H9 (cell line): ENCODE data around the gene RERG. TPM values are rescaled to one million over a fixed set of nuclear protein-coding genes. Genes with fewer than 3 reads are reported as not detected.

ENCODE experiments used
- DNase-seq: peaks from one replicate; pipeline ENCODE4 v3.0.0-alpha.2; 2017
- H2AFZ ChIP-seq: one replicate; pipeline ENCODE4 v1.6.1; 2013; ENCODE audit warnings: mild to moderate bottlenecking, low read length, control low read depth, moderate library complexity
- H2AK5ac ChIP-seq: 2 replicates; pipeline ENCODE4 v1.6.1; 2013; ENCODE audit warnings: low read length, control low read depth, mixed read lengths; ENCODE audit not compliant: insufficient read length
- H2BK120ac ChIP-seq: one replicate; pipeline ENCODE4 v1.6.1; 2013; ENCODE audit warnings: low read depth, mild to moderate bottlenecking, low read length, control low read depth, inconsistent platforms; ENCODE audit not compliant: poor library complexity, severe bottlenecking
- H2BK12ac ChIP-seq: 2 replicates; pipeline ENCODE4 v1.6.1; 2013; ENCODE audit warnings: low read length, control low read depth, mixed read lengths, low read depth; ENCODE audit not compliant: insufficient read length
- H2BK15ac ChIP-seq: 2 replicates; pipeline ENCODE4 v1.6.1; 2013; ENCODE audit warnings: low read depth, low read length, control low read depth
- H2BK20ac ChIP-seq: one replicate; pipeline ENCODE4 v1.6.1; 2013; ENCODE audit warnings: low read depth, mild to moderate bottlenecking, low read length, control low read depth, inconsistent platforms; ENCODE audit not compliant: poor library complexity, severe bottlenecking
- H2BK5ac ChIP-seq: 2 replicates; pipeline ENCODE4 v1.6.1; 2013; ENCODE audit warnings: low read length, control low read depth, mixed read lengths; ENCODE audit not compliant: insufficient read length
- H3K14ac ChIP-seq: 2 replicates; pipeline ENCODE4 v1.6.1; 2013; ENCODE audit warnings: low read length, control low read depth; ENCODE audit not compliant: insufficient read depth
- H3K18ac ChIP-seq: 2 replicates; pipeline ENCODE4 v1.6.1; 2013; ENCODE audit warnings: low read depth, mild to moderate bottlenecking, mixed read lengths, low read length, control low read depth; ENCODE audit not compliant: insufficient read length
- H3K23ac ChIP-seq: 2 replicates; pipeline ENCODE4 v1.6.1; 2013; ENCODE audit warnings: low read length, control low read depth, mixed read lengths, low read depth; ENCODE audit not compliant: insufficient read length
- H3K23me2 ChIP-seq: 2 replicates; pipeline ENCODE4 v1.6.1; 2013; ENCODE audit warnings: low read depth, mild to moderate bottlenecking, mixed read lengths, low read length, control low read depth; ENCODE audit not compliant: insufficient read length, poor library complexity, severe bottlenecking
- H3K27ac ChIP-seq: 2 replicates; pipeline ENCODE4 v1.5.1; 2013; ENCODE audit warnings: low read length, control low read depth, mixed read lengths, low read depth; ENCODE audit not compliant: insufficient read length
- H3K27me3 ChIP-seq: 2 replicates; pipeline ENCODE4 v1.6.1; 2013; ENCODE audit warnings: low read length, control low read depth, inconsistent platforms; ENCODE audit not compliant: insufficient read depth
- H3K4ac ChIP-seq: 2 replicates; pipeline ENCODE4 v1.6.1; 2013; ENCODE audit warnings: low read depth, mild to moderate bottlenecking, control low read depth, inconsistent platforms, low read length, moderate library complexity
- H3K4me1 ChIP-seq: 2 replicates; pipeline ENCODE4 v1.6.1; 2013; ENCODE audit warnings: low read length, control low read depth, inconsistent platforms; ENCODE audit not compliant: insufficient read depth
- H3K4me2 ChIP-seq: 2 replicates; pipeline ENCODE4 v1.6.1; 2013; ENCODE audit warnings: low read length, control low read depth, mixed read lengths; ENCODE audit not compliant: insufficient read length, insufficient read depth
- H3K56ac ChIP-seq: 2 replicates; pipeline ENCODE4 v1.6.1; 2013; ENCODE audit warnings: low read depth, mild to moderate bottlenecking, mixed read lengths, low read length, control low read depth; ENCODE audit not compliant: insufficient read length
- H3K79me1 ChIP-seq: 2 replicates; pipeline ENCODE4 v1.6.1; 2013; ENCODE audit warnings: low read depth, mild to moderate bottlenecking, moderate library complexity, low read length, control low read depth, inconsistent platforms; ENCODE audit not compliant: insufficient read depth, poor library complexity, severe bottlenecking
- H3K79me2 ChIP-seq: 2 replicates; pipeline ENCODE4 v1.6.1; 2013; ENCODE audit warnings: low read length, control low read depth, inconsistent platforms; ENCODE audit not compliant: insufficient read depth
- H3K9ac ChIP-seq: 2 replicates; pipeline ENCODE4 v1.6.1; 2013; ENCODE audit warnings: low read length, control low read depth, mixed read lengths; ENCODE audit not compliant: insufficient read length; ENCODE audit errors: extremely low read depth
- H3K9me3 ChIP-seq: one replicate; pipeline ENCODE4 v1.6.1; 2013; ENCODE audit warnings: low read depth, low read length, inconsistent platforms; ENCODE audit not compliant: control insufficient read depth
- H3T11ph ChIP-seq: one replicate; pipeline ENCODE4 v1.6.1; 2013; ENCODE audit warnings: mild to moderate bottlenecking, low read length, control low read depth, inconsistent platforms
- H4K20me1 ChIP-seq: one replicate; pipeline ENCODE4 v1.6.1; 2013; ENCODE audit not compliant: control insufficient read depth, insufficient read length, insufficient read depth
- H4K5ac ChIP-seq: 2 replicates; pipeline ENCODE4 v1.6.1; 2013; ENCODE audit warnings: low read depth, mild to moderate bottlenecking, mixed read lengths, low read length, control low read depth; ENCODE audit not compliant: insufficient read length
- H4K8ac ChIP-seq: replicated peaks from 2 replicates; pipeline ENCODE4 v1.6.1; 2013; ENCODE audit warnings: low read length, control low read depth, mixed read lengths, low read depth; ENCODE audit not compliant: insufficient read length
- H4K91ac ChIP-seq: 2 replicates; pipeline ENCODE4 v1.6.1; 2013; ENCODE audit warnings: low read depth, mild to moderate bottlenecking, moderate library complexity, mixed read lengths, low read length, control low read depth; ENCODE audit not compliant: insufficient read length
- H3K27ac Mint-ChIP-seq, 3 experiments: 2 replicates in 2 of 3; 3 replicates in 1 of 3; pipeline ENCODE4 v1.8.0; 2020 to 2021; ENCODE audit warnings: mixed read lengths in 3 of 3, mild to moderate bottlenecking in 1 of 3, moderate library complexity in 1 of 3
- H3K27me3 Mint-ChIP-seq: 2 replicates; pipeline ENCODE4 v1.8.0; 2021; ENCODE audit warnings: low read depth, mild to moderate bottlenecking, moderate library complexity, mixed read lengths
- H3K36me3 Mint-ChIP-seq, 3 experiments: 2 replicates in 2 of 3; 3 replicates in 1 of 3; pipeline ENCODE4 v1.8.0; 2020 to 2021; ENCODE audit warnings: low read depth in 3 of 3, mixed read lengths in 3 of 3; ENCODE audit not compliant: insufficient read depth in 1 of 3
- H3K4me1 Mint-ChIP-seq, 2 experiments: 2 replicates each; pipeline ENCODE4 v1.8.0; 2020; ENCODE audit warnings: mixed read lengths in 2 of 2
- H3K4me3 Mint-ChIP-seq, 2 experiments: 2 replicates in 1 of 2; 3 replicates in 1 of 2; pipeline ENCODE4 v1.8.0; 2020 to 2021; ENCODE audit warnings: mild to moderate bottlenecking in 2 of 2, mixed read lengths in 2 of 2, moderate library complexity in 1 of 2
- H3K9me3 Mint-ChIP-seq, 2 experiments: 2 replicates in 1 of 2; 3 replicates in 1 of 2; pipeline ENCODE4 v1.8.0; 2020; ENCODE audit warnings: mild to moderate bottlenecking in 2 of 2, mixed read lengths in 2 of 2, moderate library complexity in 1 of 2
- CTCF ChIP-seq: fragments of 200-600 bp; sonication (generic); conservative IDR thresholded peaks from 3 replicates; pipeline ENCODE4 v1.8.0; 2021; ENCODE audit warnings: antibody characterized with exemption, mild to moderate bottlenecking
- WGBS: extraction: QIAGEN DNeasy Blood & Tissue Kit; methylation state at CpG from one replicate; pipeline ENCODE4 v1.1.7; 2013; ENCODE audit warnings: missing lambda C conversion rate, low lambda C conversion rate, mixed read lengths; ENCODE audit not compliant: insufficient read length; ENCODE audit errors: extremely low coverage; 5-methylcytosine and 5-hydroxymethylcytosine counted together
- total RNA-seq: library from RNA; stranded (reverse); gene quantifications from 2 replicates; pipeline ENCODE4 v1.2.1, GENCODE V29; 2021

Gene RERG
- total RNA-seq, 1 experiment from 2014 or later, result not detected

GRCh38 chr12:15172060-15172822 is 49.0 kb downstream of the RERG start:
- no peaks in the 10 kb centered on the region for H3K27me3 ChIP-seq
- H2BK5ac ChIP-seq, result no peak overlapping the region
- no peaks in the 10 kb centered on the region for H3K79me2 ChIP-seq
- H3K4me1 Mint-ChIP-seq, result peaks cover 5 to 6% of the 10 kb centered on the region in 2 experiments; a peak in 2 of 4 replicates
- H3K27ac ChIP-seq, result no peak overlapping the region
- no peak overlapping the region for H3K4me3 Mint-ChIP-seq
- H4K91ac ChIP-seq, result no peak overlapping the region
- no peak overlapping the region for H4K5ac ChIP-seq
- no peaks in the 10 kb centered on the region for H3K27me3 Mint-ChIP-seq
- no peak; the same call in 1 of the 3 replicates for TF ChIP-seq CTCF
- no peaks in the 10 kb centered on the region for H4K20me1 ChIP-seq
- no peak overlapping the region for H2AFZ ChIP-seq
- no peaks in the 10 kb centered on the region for H3K36me3 Mint-ChIP-seq
- no peak overlapping the region for H3K18ac ChIP-seq
- no peak overlapping the region for H2BK20ac ChIP-seq
- no peak overlapping the region for H2BK12ac ChIP-seq
- H3T11ph ChIP-seq, result no peak overlapping the region
- no peaks in the 10 kb centered on the region for H3K9me3 ChIP-seq
- H3K4ac ChIP-seq, result no peak overlapping the region
- no peaks in the 10 kb centered on the region for H3K9me3 Mint-ChIP-seq
- H3K27ac Mint-ChIP-seq, result no peak overlapping the region
- no peaks in the 10 kb centered on the region for H3K4me1 ChIP-seq
- H3K9ac ChIP-seq, result no peak overlapping the region
- H2BK15ac ChIP-seq, result no peak overlapping the region
- no peaks in the 10 kb centered on the region for H3K23me2 ChIP-seq
- no peak overlapping the region for H3K56ac ChIP-seq
- H3K79me1 ChIP-seq, result no peaks in the 10 kb centered on the region
- no peak overlapping the region for H4K8ac ChIP-seq
- no peak overlapping the region for H2BK120ac ChIP-seq
- H3K4me2 ChIP-seq, result no peak overlapping the region
- no peak overlapping the region for H2AK5ac ChIP-seq
- no peak overlapping the region for H3K23ac ChIP-seq
- whole genome bisulfite sequencing, result no CpG with 5 or more reads among the region's 3 CpGs
- DNase-seq, result no peak
- no peak overlapping the region for H3K14ac ChIP-seq
